Retina (tissue), 1 donor: Measurements from ENCODE around the gene ARL5A.
"Not testable (repeated sequence)": the region's sequence is repeated elsewhere in the genome, so short reads cannot be mapped to it uniquely, and the experiment has no call there.

Experiments used
- DNase-seq: peaks from one replicate; pipeline ENCODE4 v3.0.0-alpha.2; 2016

Gene ARL5A

GRCh38 chr2:151794422-151794821 lies 33.8 kb downstream of the ARL5A start:
- not testable (repeated sequence) for DNase-seq

GRCh38 chr2:151793123-151793522 lies 35.1 kb downstream of the ARL5A start:
- DNase-seq = no peak

DNA sequence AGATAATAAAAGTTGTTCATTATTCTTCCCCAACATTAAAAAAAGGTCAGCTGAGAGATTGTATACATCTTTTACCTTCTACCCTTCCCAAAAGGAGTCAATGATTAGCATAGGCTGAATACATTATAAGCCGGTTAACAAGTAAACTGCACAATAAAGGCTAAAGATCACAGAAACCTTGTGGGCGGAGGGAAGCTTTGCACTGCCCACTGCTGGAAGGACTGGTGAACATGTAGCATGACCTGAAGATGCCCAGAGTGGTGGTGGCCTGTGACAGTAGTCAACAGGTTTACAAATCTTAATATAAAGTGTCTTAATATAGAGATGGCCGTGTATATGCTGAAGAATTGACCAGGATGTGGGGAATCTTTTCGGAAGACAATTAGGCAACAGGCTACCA lies 35.6 kb downstream of the ARL5A start:
- DNase-seq = no peak

- no peak for DNase-seq
Observed at GRCh38 chr2:151791545-151791944, 36.7 kb downstream of the ARL5A start.

GRCh38 chr2:151790689-151791088 lies 37.5 kb downstream of the ARL5A start:
- no peak for DNase-seq

- no peak for DNase-seq
Observed at GRCh38 chr2:151789055-151789834, 39.0 kb downstream of the ARL5A start.

DNA sequence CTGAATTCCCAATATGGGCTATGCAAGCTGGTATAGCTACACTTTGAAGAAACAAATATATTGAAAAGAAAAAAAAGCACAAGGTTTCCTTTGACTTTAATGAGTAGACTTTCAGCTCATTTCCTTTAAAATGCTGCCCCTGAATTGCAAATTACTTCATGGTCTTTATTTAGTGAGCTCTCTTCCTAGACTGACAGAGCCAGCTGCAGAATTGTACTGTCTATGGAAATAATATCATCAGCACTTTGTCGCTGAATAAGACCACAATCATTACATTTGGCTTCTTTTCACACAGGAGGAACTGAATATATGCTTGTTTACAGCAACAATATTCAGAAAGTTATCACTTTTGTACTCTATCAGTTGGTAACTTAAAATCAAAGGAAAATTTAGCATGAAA lies 41.7 kb downstream of the ARL5A start:
- DNase-seq = no peak

DNA sequence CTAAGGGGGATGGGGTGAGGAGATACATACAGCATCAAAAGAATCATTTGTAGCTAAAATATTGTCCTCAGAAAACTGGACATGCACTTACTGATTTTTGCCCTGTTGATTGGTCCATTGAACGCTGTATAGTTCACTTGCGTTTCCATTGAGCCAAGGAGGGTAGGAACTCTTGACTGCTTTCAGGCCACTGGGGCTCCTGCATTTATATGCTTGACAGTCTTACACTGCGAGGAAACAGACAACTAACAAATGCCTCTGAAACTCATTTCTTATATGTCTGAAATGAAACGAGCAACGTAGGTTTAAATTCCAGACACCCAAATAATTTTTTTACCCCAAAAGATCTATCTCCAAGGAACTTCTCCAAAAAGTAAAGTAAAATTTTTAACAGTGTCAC lies 42.1 kb downstream of the ARL5A start:
- DNase-seq = no peak

DNA sequence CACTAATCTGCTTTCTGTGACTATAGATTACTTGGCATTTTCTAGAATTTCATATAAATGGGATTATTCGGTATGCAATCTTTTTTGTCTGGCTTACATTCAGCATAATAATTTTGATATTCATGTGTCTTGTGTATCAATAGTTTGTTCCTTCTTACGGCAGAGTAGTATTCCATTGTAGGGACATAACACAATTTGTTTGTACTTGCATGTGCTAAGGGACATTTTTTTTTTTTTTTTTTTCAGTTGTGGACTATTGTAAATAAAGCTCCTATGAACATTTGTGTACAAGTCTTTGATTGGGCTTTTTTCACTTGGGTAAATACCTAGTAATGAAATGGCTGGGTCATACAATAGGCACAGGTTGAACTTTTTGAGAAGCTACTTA lies 45.1 kb downstream of the ARL5A start:
- no peak for DNase-seq

- no peak for DNase-seq
Observed at GRCh38 chr2:151782378-151783132, 45.7 kb downstream of the ARL5A start.

GRCh38 chr2:151781642-151782041 lies 46.6 kb downstream of the ARL5A start:
- DNase-seq = no peak

DNA sequence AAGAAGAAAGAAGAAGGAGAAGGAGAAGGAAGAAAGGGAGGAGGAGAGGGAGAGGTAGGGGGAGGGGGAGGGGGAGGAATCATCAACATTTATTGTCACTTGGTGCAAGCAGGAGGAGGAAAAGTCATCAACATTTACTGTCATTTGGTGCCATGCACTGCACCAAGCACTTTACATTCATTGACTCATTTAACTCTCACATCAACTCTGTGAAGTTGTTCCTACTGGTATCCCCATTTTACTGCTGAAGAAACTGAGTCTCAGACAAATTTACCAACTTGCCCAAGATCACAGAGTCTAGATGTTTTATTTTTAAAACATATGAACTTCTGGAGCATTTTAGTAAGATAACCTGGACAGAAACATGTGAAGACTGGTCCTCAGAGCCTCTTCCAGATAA lies 47.3 kb downstream of the ARL5A start:
- no peak for DNase-seq

DNA sequence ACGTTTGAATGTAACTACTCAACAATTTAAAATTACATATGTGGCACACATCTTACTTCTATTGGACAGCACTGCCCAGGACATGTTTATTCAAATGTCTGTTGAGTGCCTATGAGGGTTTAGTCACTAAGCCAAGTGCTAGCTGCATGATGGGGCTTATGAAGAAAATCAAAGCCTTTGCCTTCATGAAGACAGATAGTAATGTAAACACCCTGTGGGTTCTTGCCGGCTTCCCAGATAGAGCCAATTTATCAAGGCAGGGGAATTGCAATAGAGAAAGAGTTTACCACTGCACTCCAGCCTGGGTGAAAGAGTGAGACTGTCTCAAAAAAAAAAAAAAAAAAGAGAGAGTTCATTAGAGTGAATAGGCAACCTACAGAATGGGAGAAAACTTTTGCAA lies 50.3 kb downstream of the ARL5A start:
- no peak for DNase-seq

GRCh38 chr2:151777487-151777886 lies 50.7 kb downstream of the ARL5A start:
- no peak for DNase-seq

DNA sequence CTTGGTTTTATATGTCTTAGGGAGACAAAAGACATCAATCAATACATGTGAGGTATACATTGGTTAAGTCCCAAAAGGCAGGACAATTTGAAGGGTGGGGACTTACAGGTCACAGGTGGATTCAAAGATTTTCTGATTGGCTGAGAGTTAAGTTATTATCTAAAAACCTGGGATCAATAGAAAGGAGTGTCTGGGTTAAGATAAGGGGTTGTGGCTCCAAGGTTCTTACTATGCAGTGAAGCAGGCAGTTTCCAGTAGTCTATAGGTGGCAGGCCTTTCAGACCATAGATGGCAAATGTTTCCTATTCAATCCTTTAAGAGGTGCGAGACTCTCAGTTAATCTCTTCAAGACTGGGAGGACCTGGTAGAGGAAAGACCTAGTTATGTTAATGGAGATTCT lies 51.9 kb downstream of the ARL5A start:
- no peak for DNase-seq

GRCh38 chr2:151775057-151775740 lies 53.0 kb downstream of the ARL5A start:
- DNase-seq = no peak

DNA sequence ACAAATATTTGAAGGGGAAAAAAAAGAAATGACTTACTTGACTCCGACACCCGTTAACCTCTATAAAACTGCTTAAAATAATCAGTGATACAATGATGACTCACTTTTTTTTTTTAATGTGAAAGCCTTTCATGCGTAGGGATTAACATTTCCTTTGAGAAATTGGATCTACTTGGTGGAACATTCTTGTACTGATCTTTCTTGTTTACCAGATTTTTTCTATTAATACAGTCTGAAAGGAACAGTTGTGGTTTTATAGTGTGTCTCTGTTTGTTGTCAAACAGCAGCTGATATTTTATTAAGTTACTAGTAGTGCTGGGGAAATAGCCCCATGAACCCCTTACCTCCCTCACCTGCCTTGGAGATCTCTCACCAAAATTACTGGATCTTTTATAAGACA lies 53.7 kb downstream of the ARL5A start:
- no peak for DNase-seq

GRCh38 chr2:151771599-151772358 lies 56.4 kb downstream of the ARL5A start:
- no peak for DNase-seq

DNA sequence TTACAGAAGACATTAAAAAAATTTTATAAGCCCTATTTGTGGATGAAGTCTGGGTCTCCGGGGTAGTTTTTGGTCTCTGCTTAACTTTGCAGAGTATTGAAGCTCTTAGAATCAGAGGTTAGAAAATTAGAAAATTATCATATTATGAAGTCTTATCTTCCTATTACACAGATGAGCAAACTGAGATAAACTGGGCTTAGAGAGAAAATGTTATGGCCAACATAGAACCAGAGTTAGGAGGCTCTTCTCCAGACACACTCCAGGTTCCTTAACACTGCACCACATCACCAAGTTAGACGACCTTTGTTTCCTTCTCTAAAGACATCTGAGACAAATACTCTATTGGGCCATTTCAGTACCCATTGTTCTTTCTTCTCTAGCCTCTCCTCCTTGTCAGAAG lies 57.2 kb downstream of the ARL5A start:
- no peak for DNase-seq

DNA sequence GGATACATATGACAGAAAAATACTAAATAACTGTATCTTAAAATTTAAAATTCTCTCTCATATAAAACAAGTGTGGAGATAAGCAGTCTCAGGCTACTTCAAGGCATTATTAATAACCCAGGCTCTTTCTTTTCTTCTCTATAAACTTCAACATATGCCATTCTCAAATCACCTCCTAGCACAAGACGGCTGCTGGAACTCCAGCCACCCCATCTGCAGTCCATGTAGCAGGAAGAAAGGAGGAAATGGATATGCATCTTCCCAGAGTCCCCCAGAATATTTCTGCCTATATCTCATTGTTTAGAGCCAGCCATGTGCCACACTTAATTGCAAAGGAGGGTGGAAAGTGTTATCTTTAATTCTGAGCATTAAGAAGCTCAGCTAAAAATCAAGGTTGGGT lies 58.6 kb downstream of the ARL5A start:
- DNase-seq = no peak

- DNase-seq = no peak
Observed at GRCh38 chr2:151767536-151767935, 60.7 kb downstream of the ARL5A start.

DNA sequence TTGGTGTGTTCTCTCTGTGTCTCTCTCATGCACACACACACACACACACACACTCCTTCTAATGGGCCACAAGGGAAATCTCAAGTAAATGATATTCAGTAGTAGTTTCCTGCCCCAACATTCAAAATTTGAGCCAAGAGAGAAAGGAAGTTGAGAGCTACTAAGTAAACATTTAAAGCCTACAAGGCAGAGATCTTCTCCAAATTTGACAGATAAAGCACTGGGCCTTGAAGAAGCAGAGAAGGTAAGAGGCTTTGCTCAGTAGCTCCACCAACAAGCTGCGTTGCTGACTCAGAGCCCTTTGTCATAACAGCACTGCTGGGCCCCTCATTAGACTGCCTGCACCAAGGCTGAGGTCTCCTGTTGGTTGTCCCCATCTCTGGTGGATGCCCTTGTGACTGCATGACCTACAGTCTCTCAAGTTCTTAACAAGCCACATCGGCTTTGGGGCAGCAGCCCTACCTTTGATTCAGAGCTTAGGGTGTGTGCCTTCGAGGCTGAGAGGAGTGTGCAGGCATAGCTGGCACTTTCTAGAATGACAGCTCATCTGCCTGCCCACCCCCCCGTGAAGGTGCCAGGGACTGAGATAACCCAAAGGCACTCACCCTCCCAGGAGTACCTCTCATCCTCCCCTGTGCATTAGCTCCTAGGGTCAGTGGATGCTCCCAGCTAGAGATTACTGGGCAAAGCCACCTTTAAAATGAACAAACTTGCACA lies 61.6 kb downstream of the ARL5A start:
- DNase-seq = no peak
